NCI-H510A (cell line): ENCODE measurements around the gene POLR3H.

ENCODE experiments used
- DNase-seq: peaks from one replicate; lab custom pipeline; 2025; lab: John Stamatoyannopoulos, UW

The POLR3H gene

DNA sequence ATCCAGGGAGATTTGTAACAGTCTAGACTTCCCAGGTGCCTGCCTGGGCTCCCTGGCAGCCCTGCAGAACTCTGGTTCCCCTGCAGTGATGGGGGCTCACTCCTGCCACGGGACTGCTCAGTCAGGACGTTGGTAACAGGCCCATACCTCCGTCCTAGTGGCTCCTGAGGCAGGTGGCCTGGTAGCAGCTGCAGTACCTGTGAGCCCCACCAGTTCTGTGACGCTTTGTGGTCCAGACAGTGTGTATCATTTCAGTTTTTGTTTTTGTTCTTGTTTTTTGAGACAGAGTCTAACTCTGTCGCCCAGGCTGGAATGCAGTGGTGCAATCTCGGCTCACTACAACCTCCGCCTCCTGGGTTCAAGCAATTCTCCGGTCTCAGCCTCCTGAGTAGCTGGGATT lies 27.8 kb downstream of the POLR3H start:
- no peak for DNase-seq

DNA sequence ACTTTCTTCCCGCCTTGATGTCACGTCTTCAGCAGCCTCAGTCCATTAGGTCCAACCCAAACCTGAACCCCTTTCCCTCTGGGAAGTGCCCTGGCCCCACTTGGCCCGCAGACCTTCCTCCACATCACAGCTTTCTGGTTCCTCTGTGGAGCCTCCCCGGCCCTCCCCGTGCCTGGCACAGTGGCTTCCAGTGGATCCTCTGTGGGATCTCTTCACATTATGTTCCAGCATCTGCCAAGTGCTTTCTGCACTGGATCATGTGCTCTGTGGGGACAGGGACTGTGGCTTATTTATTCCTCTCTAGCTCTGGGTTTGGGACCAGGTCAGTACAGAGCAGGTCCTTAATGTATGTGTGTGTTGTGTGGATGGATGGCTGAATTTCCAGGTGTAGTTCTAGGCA lies 30.9 kb downstream of the POLR3H start:
- DNase-seq = no peak

DNA sequence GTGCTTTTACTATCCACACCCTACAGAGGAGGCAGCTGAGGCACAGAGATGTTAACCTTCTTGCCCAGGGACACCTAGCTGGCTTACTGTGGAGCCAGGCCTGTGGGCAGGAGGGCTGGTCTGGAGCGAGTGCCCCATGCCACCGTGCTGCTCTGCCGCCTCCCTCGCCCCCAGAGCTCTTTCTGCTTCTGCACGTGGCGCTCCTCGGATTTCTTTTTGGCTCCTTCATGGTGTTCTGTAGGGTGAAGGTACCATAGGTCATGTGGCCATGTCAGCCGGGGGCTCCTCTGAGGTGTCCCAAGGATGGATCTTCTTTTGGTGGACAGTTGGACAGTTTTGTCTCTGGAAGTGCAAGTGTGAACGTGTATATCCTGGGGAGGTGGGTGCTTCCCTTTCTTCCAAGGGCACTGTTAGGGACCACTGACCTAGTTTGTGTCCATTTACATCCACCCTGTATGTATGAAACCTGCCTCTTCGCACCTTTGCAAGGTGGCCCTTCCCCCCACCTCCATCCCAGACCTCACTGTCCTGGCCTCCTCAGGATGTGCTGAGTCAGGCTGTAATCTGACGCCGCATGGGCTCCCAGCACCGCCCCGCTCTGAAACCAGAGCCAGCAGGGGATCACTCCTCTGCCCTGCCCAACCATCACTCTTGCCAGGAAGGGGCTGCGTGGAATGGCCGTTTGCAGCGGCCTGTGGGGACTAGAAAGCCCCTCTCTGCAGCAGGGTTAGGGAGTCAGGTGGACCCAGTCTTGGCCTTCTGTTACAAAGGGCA lies 31.7 kb downstream of the POLR3H start:
- peak; percentile 90 for DNase-seq

DNA sequence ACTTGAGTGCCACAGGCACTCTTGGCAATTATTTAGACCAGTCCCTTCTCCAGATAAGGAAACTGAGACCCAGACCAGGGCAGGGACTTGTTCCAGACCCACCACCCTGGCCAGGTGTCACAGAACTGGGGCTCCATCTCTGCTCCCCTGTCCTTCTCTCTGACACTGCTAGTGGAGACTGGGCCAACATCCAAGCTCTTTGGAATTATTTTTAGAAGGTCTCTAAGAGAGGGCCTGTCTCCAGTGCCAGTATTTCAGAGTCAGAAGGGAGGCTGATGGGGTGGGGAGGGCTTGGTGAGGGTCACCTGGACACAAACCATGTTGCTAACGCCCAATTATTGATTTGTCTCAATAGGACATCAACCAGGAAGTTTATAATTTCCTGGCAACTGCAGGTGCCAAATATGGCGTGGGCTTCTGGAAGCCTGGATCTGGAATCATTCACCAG lies 32.7 kb downstream of the POLR3H start:
- no peak for DNase-seq

DNA sequence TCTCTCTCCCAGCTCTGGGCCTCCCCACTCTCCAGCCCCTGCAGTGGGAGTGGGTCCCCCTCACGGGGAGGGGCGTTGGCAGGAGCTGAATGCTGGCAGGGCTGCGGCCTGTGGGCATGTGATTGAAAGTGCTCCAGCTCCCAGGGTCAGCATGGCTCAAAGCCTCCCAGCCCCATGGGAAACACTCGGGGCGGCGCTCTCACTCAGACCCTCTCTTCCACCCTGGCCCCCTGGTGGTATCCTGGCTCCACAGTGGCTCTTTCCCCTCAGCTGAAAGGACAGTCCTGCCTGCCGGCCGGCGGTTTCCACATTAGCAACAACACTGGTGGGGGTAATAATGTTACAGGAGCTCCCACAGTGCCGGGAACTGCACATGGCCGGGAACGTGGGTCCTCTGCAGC lies 35.5 kb downstream of the POLR3H start:
- DNase-seq = no peak

DNA sequence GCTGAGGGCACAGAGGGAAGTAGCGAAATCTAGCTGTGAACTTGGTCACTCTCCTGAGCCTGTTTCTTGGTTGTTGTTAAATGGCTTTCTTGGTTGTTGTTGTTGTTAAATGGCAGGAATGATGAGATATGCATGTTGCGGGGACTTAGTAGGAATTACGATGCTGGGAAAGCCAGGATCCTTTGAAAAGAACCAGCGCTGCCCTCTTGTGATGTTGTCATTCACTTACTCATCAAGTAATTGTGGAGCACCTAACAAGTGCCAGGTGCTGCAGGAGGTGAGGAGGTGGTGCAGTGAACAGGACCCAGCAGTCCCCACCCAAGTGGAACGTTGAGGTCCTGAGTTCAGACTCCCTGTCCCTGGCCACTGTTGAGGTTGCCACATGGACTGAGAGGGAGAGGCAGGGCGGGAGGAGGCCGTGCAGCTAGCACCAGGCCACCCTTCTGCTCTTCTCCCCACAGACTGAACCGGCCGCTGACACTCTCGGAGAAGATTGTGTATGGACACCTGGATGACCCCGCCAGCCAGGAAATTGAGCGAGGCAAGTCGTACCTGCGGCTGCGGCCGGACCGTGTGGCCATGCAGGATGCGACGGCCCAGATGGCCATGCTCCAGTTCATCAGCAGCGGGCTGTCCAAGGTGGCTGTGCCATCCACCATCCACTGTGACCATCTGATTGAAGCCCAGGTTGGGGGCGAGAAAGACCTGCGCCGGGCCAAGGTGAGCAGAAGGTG lies 36.8 kb downstream of the POLR3H start:
- DNase-seq = no peak

DNA sequence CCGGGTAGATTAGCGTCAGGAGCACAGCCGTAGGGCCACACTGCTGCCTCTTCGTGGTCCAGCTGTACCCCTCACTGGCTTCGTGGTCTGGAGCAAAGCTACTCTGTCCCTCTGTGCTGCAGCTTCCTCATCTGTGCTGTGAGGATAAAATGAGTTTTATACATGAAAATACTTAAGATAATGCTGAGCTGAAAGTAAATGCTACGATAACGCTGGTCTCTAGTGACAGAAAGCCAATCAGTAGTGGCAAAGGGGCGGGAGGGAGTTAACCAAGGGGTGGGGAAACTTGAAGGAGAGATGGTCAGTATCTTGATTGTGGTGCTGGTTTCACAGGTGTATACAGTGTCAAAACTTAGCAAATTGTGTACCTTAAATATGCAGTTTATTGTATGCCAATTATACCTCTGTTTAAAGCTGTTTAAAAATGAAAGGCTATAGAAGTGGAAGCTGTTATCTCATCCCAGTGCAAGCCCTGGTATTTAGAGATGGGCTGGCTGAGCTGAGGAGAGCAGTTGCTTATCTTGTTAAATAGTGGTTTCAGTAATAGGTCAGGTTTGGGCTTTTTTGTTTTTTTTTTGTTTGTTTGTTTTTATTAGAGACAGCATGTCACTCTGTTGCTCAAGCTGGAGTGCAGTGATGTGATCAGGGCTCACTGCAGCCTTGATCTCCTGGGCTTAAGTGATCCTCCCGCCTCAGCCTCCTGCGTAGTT lies 38.6 kb downstream of the POLR3H start:
- DNase-seq = no peak

DNA sequence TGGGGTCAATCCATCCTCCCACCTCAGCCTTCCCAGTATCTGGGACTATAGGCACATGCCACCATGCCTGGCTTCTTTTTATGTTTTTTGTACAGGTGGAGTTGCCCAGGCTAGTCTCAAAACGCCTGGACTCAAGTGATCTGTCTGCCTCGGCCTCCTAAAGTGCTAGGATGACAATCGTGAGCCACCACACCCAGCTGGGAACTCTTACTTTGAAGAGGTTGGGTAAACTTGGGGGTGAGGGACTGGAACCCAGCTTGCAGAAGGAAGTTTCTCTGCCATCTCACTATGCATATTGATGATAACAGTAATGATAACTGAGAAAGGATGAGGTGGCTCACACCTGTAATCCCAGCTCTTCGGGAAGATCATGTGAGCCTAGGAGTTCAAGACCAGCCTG lies 39.5 kb downstream of the POLR3H start:
- DNase-seq = no peak

DNA sequence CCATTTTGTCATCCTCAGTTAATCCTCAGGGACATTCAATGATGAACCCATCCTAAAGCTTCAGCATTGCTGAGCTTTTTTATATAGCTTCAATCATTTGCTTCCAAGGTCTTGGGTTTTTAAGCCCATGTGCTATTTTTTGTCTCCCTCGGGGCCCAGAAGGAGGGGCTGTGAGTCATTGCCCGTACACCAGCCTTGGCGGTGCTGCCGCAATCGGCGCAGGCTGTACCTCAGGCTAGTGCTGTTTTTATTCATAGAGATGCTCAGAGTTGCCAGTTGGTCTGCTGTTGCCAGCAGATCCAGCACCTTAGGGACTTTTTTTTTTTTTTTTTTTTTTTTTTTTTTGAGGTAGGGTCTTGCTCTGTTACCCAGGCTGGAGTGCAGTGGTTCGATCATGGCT lies 39.9 kb downstream of the POLR3H start:
- no peak for DNase-seq

DNA sequence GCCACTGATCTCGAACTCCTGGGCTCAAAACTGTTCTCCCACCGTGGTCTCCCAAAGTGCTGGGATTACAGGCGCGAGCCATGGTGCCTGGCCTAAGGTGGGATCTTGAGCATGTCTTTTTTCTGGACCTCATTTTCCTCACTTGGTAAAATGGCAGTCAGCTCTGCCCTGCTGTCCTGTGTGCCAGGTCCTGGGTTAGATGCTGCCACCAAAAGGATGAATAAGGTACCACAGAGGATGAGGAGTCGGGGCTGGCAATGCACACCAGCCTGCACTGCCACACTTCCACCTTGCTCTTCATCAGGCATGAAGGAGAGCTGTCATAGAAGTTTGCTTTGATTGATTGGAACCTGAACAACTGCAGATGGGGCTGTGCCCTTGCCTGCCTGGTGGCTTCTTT lies 43.1 kb downstream of the POLR3H start:
- no peak for DNase-seq

DNA sequence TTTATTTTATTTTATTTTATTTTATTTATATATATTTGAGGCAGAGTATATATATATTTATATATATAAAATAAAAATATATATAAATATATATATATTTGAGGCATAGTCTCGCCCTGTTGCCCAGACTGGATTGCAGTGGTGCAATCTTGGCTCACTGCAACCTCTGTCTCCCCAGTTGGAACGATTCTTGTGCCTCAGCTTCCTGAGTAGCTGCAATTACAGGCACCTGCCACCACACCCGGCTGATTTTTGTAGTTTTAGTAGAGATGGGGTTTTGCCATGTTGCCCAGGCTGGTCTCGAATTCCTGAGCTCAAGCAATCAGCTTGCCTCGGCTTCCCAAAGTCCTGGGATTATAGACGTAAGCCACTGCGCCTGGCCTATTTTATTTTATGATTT lies 44.0 kb downstream of the POLR3H start:
- no peak for DNase-seq

DNA sequence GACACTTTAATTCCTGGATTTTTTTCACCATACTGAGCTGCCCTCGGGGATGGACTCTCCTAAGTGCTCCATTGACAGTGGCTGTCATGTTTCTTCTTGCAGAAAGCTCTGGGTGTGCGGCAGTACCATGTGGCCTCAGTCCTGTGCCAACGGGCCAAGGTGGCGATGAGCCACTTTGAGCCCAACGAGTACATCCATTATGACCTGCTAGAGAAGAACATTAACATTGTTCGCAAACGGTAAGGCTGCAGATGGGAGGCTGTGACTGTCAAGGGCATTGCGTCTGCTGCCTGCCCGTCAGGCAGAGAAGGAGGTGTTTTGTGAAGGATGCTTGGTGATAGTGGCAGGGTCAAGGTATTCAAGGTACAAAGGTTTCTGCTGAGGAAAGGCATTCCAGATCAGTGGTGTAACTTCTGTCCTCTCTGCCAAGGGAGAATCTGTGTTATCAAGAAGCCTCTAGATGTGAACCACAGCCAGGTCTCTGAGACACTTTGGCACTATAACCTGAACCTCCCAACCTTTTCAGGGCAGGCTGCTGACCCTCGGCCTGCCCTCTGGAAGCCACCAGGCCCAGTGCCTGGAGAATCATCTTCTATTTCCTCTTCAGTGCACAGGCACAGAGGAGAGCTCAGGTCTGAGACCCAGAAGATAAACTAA lies 44.5 kb downstream of the POLR3H start:
- DNase-seq = no peak

DNA sequence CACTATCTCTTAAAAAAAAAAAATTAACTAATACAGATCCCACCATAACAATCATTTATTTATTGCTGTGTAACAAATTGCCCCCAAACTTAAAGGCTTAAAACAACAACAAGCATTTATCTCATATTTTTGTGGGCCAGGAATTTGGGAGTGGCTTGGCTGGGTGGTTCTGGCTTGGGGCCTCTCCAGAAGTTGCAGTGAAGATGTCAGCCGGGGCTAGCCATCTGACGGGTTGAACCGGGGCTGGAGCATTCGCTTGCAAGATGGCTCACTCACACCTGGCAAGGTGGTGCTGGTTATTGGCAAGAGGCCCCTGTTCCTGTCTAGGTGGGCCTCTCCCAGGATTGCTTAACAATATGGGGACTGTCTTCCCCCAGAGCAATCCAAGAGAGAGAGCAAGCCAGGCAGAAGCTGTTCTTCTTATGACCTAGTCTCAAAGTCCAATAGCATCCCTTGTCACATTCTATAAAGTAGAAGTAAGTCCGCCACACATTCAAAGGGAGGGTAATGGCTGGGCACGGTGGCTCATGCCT lies 45.9 kb downstream of the POLR3H start:
- no peak for DNase-seq

DNA sequence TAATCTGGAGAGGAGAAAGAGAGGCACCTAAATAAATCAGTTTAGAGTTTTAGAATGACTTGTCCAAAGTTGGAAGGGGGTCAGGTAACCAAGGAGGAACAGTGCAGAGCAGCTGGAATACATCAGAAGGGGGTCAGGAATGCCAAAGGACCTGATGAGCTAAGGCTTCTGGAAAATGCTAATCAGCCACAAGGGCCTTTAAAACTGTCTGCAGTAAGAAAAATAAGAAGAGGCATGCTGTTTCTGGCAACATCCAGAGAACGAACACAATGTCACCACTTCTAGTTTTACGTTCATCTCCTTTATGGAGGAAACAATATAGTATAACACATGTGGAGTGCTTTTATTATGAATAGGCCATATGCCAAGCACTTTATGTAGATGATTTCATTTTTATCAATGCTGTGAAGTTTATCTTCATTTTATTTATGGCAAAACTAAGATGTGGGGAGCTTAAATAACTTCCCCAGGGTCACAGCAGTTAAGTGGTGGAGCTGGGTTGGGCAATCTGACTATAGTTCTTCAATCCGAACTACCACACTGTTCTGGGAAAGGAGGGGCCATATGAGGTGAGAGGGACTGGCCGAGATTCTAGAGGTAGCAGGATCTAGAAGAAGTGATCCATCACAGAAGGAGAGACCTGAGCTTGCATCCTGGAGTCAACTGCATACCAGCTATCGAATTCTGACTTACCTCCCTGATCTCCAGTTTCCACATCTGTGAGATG lies 52.7 kb downstream of the POLR3H start:
- no peak for DNase-seq

DNA sequence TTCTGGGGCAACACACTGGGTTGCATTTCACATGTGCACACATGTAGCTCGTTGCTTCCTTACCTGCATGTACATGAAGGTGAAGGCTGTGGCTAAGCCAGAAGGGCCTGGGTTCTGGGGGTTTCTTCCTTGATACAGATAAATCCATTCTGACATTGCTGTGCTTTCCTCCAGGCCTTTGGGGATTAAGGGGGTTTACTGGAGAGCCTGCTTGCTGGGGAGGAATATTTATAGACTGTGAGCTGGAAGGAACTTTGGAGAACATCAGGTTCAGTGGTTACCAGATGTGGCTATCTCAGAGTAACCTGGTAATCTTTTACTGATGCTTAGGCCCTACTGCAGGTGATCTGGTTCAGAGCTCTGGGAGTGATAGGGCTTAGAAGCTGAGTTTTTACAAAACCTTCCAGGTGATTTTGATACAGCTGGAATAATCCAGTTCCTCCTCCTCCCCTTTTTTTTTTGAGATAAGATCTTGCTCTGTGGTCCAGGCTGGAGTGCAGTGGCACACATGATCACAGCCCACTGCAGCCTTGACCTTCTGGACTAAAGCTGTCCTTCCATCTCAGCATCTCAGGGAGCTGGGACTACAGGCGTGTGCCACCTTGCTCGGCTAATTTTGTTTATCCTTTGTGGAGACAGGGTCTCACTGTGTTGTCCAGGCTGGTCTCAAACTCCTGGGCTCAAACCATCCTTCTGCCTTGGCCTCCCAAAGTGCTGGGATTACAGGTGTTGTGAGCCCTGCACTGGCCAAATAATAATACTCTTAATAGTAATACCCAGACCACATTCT lies 55.5 kb downstream of the POLR3H start:
- no peak for DNase-seq

DNA sequence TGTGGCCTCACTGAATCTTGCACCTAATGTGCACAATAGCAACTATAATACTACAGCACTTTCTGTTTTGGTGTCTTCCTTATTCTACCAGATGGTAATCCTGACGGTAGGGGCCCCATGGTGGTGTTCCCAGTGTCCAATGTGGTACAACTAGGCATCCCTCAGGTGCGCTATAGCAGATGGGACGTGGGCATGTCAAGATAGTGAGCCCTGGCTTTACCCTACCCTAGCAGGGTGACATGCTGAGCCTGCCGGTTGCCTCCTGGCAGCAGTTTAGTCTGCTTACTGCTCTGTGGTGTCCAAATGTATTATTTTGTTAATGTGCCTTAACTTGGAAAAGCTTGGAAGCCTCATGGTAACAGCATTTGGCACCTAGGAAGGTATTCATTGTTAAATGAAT lies 56.2 kb downstream of the POLR3H start:
- DNase-seq = no peak

DNA sequence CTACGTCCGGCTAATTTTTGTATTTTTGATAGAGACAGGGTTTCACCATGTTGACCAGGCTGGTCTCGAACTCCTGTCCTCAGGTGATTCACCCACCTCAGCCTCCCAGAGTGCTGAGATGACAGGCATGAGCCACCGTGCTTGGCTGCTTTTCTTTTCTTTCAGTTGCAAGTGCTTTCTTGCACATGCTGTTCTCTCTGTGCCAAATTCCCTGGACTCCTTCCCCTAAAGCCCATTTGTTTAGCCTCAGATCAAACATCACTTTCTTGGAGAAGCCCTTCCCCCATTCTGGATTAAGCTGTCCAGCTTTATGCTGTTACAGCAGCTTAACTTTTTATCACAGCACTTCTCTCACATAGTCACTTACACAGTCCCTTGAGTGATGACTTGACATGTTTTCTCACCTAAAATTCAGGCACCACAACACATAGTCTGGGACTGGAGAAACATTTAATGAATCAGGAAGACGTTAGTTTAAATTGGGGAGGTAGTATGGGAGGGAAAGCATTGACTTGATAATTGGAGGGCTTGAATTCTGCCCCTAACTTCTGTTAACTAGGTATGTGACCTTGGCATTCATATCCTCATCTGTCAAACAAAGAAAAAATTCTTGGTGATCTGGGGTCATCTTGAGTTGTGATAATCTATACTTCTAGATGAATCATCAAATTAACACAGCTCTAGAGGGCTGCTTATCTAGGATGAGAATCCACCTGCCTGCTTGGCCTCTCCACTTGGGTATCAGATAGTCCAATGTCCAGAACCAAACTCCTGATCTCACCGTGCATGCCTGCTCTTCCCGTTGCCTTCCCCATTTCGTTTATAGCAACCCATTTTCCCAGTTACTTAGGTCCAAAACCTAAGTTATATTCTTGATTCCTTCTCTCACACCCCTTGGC lies 57.0 kb downstream of the POLR3H start:
- no peak for DNase-seq

DNA sequence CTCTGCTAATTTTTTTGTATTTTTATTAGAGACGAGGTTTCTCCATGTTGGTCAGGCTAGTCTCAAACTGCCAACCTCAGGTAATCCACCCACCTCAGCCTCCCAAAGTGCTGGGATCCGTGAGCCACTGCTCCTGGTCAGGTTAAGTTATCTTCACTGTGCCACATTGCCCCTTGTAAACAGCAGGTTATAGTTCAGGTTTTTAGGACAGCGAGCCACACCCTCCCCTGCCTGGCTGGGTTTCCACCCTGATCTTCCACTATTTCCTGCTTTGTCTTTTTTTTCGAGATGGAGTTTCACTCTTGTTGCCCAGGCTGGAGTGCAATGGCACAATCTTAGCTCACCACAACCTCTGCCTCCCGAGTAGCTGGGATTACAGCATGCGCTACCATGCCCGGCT lies 59.2 kb downstream of the POLR3H start:
- DNase-seq = no peak

DNA sequence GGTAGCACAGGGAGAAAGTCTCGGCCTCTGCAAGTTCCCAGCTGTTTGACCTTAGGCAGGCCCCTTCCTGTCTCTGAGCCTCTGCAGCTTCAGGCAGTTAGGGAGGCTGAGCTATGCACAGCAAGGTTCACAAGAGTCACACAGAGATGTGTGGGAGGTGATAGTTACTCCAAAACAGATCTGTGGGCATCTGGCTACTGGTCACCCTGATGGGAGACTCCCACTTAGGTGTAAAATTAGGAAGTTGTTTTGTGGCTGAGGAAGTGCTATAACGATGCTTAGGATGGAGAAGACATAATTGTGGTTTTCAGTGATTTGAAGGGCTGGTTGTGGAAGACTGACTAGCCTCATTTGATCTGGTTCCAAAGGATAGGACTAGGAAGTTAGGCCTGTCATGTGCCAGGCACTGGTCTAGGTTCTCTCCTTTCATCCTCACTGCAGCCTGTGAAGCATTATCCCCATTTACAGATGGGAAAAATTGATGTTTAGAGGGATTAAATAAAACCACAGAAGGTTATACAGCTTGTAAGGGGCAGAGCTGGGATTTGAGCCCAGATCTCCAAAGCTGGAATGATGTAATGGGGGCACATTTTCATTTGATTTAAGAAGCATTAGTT lies 61.8 kb downstream of the POLR3H start:
- no peak for DNase-seq
